Head of caudate nucleus (tissue), 42 donors: Measurements from ENCODE around the gene FTSJ3.
A peak's percentile ranks its signal among the peaks of the same experiment; 100 is the strongest.
"Not testable (repeated sequence)": the region's sequence is repeated elsewhere in the genome, so short reads cannot be mapped to it uniquely, and the experiment has no call there.

ENCODE experiments used
- DNase-seq, 42 donors: peaks; one replicate each; pipeline versions ENCODE4 v3.0.0 to v3.0.0-alpha.2; 2020 to 2021; ENCODE audit warnings: mixed read lengths in 7 of 42
- intact Hi-C: fragments of 100-400 bp; cut with DNase I; formaldehyde crosslinking; loops from one replicate; pipeline ENCODE4 v1.15.0; 2022

Gene FTSJ3, protein sequence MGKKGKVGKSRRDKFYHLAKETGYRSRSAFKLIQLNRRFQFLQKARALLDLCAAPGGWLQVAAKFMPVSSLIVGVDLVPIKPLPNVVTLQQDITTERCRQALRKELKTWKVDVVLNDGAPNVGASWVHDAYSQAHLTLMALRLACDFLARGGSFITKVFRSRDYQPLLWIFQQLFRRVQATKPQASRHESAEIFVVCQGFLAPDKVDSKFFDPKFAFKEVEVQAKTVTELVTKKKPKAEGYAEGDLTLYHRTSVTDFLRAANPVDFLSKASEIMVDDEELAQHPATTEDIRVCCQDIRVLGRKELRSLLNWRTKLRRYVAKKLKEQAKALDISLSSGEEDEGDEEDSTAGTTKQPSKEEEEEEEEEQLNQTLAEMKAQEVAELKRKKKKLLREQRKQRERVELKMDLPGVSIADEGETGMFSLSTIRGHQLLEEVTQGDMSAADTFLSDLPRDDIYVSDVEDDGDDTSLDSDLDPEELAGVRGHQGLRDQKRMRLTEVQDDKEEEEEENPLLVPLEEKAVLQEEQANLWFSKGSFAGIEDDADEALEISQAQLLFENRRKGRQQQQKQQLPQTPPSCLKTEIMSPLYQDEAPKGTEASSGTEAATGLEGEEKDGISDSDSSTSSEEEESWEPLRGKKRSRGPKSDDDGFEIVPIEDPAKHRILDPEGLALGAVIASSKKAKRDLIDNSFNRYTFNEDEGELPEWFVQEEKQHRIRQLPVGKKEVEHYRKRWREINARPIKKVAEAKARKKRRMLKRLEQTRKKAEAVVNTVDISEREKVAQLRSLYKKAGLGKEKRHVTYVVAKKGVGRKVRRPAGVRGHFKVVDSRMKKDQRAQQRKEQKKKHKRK

GRCh38 chr17:63827002-63827800 lies at the start of gene FTSJ3, which contains the start of gene PSMC5:
FTSJ3 (minus strand) TSS chr17:63827663; CDS start chr17:63826902, 761 bp downstream.
PSMC5 (plus strand) TSS chr17:63827431; CDS start chr17:63827491, 60 bp downstream.
- peak; percentile 96 to 99 (median 98) for DNase-seq
- intact Hi-C loops: loop anchor here (5.0 kb wide), 1 partner anchor 55 kb away; the partner anchor contains the start of genes CCDC47 and DDX42

DNA sequence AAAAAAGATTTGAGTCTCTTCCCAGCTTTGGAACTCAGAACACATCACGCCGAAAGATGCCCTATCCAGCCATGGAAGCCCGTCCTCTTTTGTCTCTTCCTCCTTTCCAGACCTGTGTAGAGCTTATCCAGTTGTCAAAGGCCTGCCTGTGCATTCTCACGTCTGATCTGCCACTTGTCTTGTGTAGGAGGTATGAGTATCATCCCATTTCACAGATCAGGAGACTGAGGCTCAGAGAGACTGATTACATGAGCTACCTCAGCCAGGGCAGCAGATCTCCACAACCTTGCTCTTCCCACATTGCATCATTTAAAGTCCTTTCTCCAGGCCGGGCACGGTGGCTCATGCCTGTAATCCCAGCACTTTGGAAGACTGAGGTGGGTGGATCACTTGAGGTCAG lies 47.2 kb upstream of the FTSJ3 start:
- intact Hi-C loops, DNase-seq: not testable (repeated sequence)

- intact Hi-C loops: not testable (repeated sequence)
Observed at GRCh38 chr17:63874061-63874626, 46.7 kb upstream of the FTSJ3 start.

GRCh38 chr17:63873577-63873976 lies 46.1 kb upstream of the FTSJ3 start, which contains the start of gene CSH2:
CSH2 (minus strand) TSS chr17:63873677; CDS start chr17:63873614, 63 bp downstream.
- intact Hi-C loops, DNase-seq: not testable (repeated sequence)

More at GRCh38 chr17:63874061-63874626, 46.7 kb upstream of the FTSJ3 start:
- not testable (repeated sequence) for DNase-seq

- DNase-seq, intact Hi-C loops: not testable (repeated sequence)
Observed at GRCh38 chr17:63871646-63872365, 44.3 kb upstream of the FTSJ3 start.

DNA sequence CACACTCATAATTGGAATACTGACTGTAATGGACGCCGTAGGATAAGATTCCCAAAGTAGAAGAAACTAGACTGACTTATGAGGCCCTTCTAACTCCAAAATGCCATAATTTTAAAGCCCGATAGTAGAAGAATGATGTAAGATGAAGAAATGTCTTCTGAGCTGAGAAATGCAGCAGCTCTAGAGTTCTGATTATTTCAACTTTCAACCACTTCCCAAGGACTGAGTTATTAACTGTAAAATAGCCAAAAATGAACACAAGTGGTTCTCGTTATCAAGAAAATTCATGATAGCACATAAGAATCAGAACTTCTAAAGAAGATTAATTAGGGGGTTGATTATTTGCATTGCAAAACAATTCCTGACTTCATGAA lies 42.8 kb upstream of the FTSJ3 start:
- intact Hi-C loops: not testable (repeated sequence)

DNA sequence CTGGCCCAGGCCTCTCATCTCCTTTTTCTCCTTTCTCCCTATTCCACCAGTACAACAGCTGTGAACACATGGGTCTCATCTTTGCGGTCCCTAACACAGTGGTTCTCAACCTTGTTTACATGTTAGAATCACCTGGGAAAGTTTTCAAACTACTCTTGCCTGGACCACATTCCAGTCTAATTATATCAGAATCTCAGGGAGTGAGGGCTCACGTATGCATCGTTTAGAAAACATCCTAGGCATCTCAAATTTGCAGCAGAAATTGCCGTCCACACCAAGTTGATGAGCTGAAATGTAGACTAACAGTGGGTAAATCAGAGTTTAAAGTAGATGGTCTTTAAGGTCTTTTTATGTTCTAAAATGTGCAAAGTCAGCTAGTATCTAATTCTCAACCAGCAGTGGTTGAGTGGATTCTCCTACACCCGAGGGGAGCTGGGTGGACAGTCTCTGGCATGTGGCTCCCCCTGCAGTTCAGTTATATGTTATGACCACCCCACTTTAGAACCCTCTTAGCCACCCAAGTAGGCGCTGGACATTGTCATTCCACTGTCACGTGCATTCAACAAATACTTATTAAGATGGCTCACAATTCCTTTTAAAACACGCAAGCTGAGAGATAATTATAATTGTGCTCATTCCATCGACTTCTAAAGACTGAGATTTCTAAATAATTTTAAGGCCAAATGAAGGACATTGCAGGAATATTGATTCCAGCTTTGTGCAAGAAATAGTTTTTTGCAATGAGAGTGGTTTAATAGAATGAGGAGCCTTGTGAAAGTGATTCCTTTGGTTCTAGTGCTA lies 42.2 kb upstream of the FTSJ3 start:
- DNase-seq, intact Hi-C loops: not testable (repeated sequence)

More for the DNA sequence above, 42.8 kb upstream of the FTSJ3 start:
- DNase-seq: not testable (repeated sequence)

DNA sequence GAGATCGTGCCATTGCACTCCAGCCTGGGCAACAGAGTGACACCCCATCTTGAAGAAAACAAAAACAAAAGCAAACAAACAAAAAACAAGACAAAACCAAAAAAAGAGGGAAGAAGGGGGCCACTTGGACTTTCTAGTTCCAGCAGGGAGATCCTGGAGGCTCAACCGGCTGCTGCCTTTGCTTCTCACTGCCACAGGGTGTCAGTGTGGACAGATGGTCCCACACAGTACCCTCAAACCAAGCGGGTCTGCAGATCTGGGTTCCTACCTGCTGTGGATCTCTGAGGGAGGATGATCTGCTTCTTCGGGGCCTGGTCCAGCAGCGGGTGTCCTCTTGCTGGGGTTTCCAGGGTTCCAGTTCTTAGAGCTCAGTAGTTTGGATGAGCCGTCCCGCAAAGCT lies 39.2 kb upstream of the FTSJ3 start:
- intact Hi-C loops, DNase-seq: not testable (repeated sequence)

DNA sequence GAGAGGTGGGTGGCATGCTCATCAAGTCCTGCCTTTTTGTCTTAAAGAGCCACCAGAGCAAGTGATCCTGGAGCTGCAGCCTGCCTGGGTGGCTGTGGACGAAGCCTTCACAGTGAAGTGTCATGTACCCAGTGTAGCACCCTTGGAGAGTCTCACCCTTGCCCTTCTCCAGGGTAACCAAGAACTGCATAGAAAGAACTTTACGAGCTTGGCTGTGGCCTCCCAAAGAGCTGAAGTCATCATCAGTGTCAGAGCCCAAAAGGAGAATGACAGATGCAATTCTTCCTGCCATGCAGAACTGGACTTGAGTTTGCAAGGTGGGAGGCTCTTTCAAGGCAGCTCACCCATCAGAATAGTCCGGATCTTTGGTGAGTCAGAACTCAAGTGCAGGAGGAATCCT lies 31.8 kb upstream of the FTSJ3 start:
- intact Hi-C loops: no loop called here
- DNase-seq: no peak

- intact Hi-C loops, DNase-seq: not testable (repeated sequence)
Observed at GRCh38 chr17:63856425-63856824, 29.0 kb upstream of the FTSJ3 start.

GRCh38 chr17:63855185-63855584 lies 27.7 kb upstream of the FTSJ3 start:
- no peak for DNase-seq
- intact Hi-C loops: no loop called here

DNA sequence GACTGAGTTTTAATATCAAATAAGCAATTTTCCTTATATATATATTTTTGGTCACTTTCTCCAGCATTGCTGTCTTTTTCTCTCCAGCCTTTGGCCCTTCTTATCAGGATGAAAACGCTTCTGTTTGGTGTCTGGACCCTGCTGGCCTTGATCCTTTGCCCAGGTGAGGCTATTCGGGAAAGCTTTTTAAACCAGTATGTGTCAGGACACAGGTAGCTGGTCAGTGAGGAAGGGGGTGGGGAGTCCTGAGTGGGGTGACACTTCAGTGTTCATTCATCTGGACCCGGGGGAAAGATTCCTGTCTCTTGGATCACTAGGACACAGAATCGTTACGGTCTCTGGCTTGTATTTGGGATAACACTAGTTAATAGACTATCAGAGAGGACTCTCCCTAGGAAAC lies 27.2 kb upstream of the FTSJ3 start:
- DNase-seq: no peak
- intact Hi-C loops: no loop called here

DNA sequence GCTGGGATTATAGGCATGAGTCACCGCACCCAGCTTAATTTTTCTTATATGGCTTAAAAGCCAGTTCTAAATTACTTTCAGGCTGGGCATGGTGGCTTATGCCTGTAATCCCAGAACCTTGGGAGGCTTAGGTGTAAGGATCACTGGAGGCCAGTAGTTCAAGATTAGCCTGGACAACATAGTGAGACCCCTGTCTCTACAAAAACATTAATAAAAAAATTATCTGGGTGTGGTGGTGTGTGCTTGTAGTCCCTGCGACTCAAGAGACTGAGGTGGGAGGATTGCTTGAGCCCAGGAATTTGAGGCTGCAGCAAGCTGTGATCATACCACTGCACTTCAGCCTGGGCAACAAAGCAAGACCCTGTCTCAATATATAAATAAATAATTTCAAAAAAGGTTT lies 25.8 kb upstream of the FTSJ3 start:
- DNase-seq: no peak
- intact Hi-C loops: no loop called here

GRCh38 chr17:63850401-63850800 lies 22.9 kb upstream of the FTSJ3 start:
- DNase-seq: no peak
- intact Hi-C loops: no loop called here

- peak; percentile 79 to 96 (median 93) for DNase-seq
- intact Hi-C loops: no loop called here
Observed at GRCh38 chr17:63848834-63849689, 21.6 kb upstream of the FTSJ3 start.
